Measurements from ENCODE around the gene MSH5.

Gene MSH5

DNA sequence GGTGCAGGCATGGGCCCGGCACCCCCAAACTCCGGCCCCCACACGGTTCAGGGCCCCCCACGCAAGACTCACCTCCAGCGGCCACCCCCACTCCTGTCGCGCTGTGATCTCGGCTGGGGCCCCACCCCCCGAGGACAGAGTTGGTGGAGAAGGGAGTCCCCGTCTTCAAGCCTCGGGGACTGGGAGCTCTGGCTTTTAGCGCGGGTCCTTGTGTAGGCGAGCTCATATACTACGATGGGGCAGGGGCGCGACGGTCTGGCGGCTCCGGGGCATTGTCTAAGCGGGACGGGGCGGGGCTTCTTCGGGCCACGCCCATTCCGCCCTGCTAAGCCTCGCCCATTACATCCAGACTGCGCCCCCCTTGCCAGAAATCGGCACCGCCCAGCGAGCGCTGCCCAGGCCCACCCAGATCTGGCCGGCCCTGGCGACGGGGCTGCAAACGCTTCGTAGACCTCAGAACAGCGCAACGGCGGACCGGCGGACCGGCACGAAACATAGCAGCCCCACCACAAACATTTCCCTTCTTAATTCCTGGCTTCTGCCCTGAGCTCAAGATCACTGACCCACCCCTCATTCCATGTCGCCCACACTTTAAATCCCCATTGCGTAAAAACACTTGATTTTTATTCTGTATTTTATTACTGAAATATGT is 9.7 kb upstream of the MSH5 start:
- DNase-seq = peak; percentile 96

GRCh38 chr6:31730631-31731086 is 9.1 kb upstream of the MSH5 start:
- no peak for DNase-seq

GRCh38 chr6:31732029-31732428 is 7.8 kb upstream of the MSH5 start:
- DNase-seq = no peak

DNA sequence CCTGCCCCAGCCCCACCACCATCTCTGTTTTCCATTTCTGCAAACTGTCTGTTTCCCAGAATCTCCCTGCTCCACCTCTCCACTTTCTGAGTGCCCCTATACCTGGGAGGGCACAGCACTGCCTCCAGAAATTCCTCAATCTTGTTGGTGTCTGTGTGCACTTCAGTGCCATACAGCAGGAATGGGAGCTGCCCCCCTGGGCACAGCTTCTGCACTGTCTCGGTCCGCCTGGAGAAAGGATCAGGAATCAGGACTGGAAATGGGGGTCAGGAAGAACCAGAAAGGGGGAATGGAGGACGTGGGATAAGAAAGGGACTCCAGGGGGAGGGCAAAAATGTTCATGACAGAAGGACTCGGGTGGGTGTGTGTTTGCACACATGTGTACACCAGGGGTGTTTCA is 6.1 kb upstream of the MSH5 start:
- no peak for DNase-seq

DNA sequence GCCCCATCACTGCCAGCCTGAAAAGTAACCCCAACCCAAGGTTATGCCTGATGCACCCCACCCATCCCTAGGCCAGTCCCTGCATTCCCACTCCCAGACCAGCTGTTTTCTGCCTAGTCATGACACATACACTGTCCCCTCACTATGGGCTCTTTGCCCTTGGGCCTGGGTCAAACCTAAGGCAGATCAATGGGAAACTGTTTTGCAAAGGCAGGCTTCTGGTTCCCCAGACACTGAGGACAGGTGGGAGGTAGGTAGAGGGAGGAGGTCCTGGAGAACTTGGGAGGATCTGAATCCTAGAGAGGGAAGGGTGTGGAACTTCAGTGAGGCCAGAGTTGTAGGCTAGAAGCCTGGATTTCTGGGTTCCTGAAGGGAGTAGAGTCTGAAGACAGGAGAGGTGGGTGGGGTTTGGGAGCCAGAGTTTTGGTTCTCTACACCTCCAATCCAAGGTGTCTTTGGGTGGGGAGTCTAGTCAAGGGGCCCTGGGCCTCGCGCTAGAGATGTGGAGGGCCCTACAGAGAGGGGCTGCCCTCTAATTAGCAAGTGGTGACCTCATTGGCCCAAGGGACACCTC is 5.5 kb upstream of the MSH5 start:
- no peak for DNase-seq

GRCh38 chr6:31734821-31735406 is 4.9 kb upstream of the MSH5 start:
- peak; percentile 90 for DNase-seq

- DNase-seq = peak; percentile 94
These were observed 3.6 kb upstream of the MSH5 start, which contains the start of gene CLIC1 for GRCh38 chr6:31736021-31736767. CLIC1 (minus strand) TSS chr6:31736530; CDS start chr6:31736300, 230 bp downstream.

DNA sequence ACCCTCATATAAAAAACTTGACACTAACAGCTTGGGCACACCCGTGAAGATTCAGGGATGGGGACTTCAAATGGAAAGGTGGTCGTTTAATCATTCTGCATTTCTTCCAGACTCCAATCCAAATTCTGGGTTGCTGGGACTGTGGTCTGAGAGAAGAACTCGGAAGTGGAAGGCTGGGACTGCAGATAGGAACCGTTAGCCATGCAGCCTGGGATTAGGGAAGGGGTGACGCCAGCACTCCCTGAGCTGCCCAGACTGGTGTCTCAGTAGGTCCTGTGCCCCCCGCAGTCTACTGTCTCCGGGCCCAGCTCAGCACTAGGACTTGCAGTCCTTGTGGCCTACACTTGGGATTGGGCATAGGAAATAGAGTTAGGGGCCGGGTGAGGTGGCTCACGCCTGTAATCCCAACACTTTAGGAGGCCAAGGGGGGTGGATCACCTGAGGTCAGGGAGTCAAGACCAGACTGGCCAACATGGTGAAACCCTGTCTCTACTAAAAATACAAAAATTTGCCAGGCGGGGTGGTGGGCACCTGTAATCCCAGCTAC is 3.0 kb upstream of the MSH5 start:
- DNase-seq = peak; percentile 31

GRCh38 chr6:31737315-31737990 is 2.4 kb upstream of the MSH5 start:
- peak; percentile 89 for DNase-seq

GRCh38 chr6:31737991-31738979 is 1.5 kb upstream of the MSH5 start:
- DNase-seq = peak; percentile 97

DNA sequence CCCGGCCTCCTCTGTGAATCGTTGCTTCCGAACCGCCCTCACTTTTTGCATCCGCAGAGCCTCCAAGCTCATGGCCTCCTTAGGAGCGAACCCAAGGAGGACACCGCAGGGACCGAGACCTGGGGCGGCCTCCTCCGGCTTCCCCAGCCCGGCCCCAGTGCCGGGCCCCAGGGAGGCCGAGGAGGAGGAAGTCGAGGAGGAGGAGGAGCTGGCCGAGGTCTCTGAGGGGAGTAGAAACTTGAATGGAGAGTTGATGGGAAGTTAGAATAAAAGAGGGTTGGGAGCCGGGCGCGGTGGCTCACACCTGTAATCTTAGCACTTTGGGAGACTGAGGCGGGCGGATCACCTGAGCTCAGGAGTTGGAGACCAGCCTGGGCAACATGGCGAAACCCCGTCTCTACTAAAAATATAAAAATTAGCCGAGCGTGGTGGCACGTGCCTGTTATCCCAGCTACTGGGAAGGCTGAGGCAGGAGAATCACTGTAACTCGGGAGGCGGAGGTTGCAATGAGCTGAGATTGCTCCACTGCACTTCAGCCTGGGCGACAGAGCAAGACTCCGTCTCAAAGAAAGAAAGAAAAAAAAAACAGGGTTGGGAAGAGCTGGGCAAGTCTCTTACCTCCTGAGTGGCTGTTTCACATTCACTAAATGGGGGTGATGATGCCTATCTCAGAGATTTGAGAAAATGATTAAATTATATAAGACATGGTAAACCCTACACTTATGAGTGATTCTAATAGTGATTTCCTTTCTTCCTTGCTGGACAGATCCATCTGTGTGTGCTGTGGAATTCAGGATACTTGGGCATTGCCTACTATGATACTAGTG is 805 bp downstream of the MSH5 start:
- DNase-seq = peak; percentile 73

GRCh38 chr6:31741815-31742214 is 2.0 kb downstream of the MSH5 start:
- no peak for DNase-seq

DNA sequence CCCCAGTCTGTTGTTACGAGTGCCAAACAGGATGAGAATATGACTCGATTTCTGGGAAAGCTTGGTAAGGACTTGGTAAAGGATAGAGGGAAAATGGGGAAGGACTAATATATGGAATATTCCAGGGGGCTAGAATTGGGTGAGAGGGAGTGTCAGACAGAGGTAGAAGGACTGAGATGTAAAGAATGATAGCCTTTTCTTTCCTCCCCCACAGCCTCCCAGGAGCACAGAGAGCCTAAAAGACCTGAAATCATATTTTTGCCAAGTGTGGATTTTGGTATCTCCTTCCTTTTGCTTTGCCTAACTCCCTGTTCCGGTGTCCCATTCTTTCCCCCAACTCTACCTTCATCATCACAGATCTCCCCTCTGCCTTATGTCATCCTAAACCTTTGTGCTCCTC is 3.1 kb downstream of the MSH5 start:
- DNase-seq = no peak

GRCh38 chr6:31744422-31744821 is 4.6 kb downstream of the MSH5 start:
- no peak for DNase-seq

GRCh38 chr6:31749301-31750036 is 9.7 kb downstream of the MSH5 start:
- DNase-seq = no peak

DNA sequence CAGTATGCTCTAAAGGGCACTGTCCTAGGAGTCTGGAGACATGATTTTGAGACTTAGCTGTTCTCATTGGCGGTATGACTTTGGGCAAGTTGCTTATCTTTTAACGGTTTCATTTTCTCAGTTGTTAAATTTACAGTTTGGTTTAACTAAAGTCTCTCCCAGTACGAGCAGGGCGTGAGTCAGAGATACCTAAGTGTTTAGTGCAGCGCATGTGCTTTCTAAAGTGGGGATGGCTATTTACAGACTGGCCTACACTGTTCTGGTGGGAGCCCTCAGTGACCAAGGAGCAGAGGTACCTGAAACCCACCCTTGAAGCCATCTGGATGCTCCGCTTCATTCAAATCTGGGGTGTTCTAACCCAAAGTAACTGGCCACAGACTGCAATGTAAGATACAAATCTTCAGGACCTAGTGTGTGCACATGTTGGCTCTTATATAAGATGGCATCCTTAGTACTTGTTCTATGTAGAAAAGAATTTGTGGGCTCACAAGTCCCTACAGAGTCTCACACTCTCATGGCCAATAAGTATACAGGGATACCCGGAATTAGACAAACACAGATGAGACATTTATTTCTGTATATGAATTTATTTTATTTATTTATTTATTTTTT is 10.7 kb downstream of the MSH5 start:
- DNase-seq = no peak

DNA sequence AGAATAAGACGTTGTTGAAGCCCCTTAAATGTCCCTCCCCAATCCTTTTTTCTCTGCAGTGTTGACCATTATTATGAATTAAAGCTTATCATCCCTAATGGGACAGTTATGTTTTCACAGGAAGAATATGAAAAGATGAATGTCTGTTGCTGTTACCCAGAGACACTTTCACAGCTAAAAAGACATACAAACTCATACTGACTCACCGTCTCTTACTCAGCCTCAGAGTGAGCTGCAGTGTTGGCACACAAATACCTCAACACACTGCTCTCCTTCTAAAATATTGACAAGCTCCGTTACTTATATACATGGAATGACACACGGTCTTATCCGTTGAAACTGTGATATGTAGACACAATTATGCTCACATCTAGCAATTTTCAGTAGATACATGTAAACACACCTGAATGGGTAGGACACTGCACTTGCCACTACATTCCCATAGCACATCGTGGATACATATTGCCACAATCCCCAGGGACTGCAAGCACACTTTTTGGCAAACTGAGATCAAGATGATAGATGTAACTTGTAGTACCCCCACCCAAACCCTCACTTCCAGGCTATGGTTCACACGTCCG is 13.0 kb downstream of the MSH5 start:
- no peak for DNase-seq

- DNase-seq = no peak
These were observed 18.5 kb downstream of the MSH5 start for GRCh38 chr6:31758281-31758680.

DNA sequence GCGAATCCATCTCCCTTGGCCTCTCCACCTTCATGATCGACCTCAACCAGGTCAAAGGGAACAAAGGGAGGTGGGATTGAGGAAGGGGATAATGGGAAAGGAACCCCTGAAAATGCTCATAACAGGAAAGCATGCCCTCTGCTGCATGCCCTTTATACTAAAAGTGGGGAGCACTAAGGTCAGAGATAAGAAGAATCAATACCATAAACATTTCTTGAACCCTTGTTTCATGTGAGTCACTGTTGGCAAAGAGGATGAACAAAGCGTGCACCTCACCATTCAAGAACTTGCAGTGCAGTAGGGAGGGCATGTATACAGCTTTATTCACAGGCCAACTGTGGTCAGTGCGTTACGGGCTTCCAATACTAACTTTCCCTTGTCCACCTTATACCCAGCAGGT is 21.0 kb downstream of the MSH5 start:
- no peak for DNase-seq
